Right atrium auricular region (tissue), 2 donors: ENCODE measurements around the gene VASH1. TPM values are rescaled to one million over a fixed set of nuclear protein-coding genes. Genes with fewer than 3 reads are reported as not detected.
"Not testable (repeated sequence)": the region's sequence is repeated elsewhere in the genome, so short reads cannot be mapped to it uniquely, and the experiment has no call there.

Source experiments
- DNase-seq: peaks from one replicate; pipeline ENCODE4 v3.0.0-alpha.2; 2019; ENCODE audit warnings: low spot score
- H3K27ac ChIP-seq, 2 donors: fragments of 200-600 bp; sonication (generic); 1 replicate in 1 of 2; 2 replicates in 1 of 2; pipeline ENCODE4 v1.5.1; 2016 to 2019
- H3K27me3 ChIP-seq, 2 donors: fragments of 200-600 bp; sonication (generic); one replicate each; pipeline versions ENCODE4 v1.5.1 to v1.6.0; 2017 to 2019
- H3K36me3 ChIP-seq: fragments of 200-600 bp; sonication (generic); one replicate; pipeline ENCODE4 v1.5.1; 2016
- H3K4me1 ChIP-seq, 2 donors: fragments of 200-600 bp; sonication (generic); one replicate each; pipeline versions ENCODE4 v1.5.1 to v1.6.0; 2017 to 2019
- H3K4me3 ChIP-seq, 2 donors: fragments of 200-600 bp; sonication (generic); 1 replicate in 1 of 2; 2 replicates in 1 of 2; pipeline ENCODE4 v1.5.1; 2017 to 2019; ENCODE audit warnings: mild to moderate bottlenecking in 1 of 2, moderate library complexity in 1 of 2
- H3K9me3 ChIP-seq, 2 donors: fragments of 200-600 bp; sonication (generic); one replicate each; pipeline ENCODE4 v1.5.1; 2019
- total RNA-seq, 2 donors: library from RNA; depleted of rRNA; stranded (reverse); fragments of >200 nt; gene quantifications; one replicate each; pipeline ENCODE4 v1.1.0, GENCODE V29; 2016
- TF ChIP-seq, protein P1 (sequence below), 2 donors: fragments of 200-600 bp; sonication (generic); IDR thresholded peaks; one replicate each; pipeline ENCODE4 v1.5.1; 2019; ENCODE audit warnings: antibody characterized with exemption in 2 of 2

VASH1 gene
- total RNA-seq, 2 donors from 2014 or later, result 14.3 to 26.1 TPM

DNA sequence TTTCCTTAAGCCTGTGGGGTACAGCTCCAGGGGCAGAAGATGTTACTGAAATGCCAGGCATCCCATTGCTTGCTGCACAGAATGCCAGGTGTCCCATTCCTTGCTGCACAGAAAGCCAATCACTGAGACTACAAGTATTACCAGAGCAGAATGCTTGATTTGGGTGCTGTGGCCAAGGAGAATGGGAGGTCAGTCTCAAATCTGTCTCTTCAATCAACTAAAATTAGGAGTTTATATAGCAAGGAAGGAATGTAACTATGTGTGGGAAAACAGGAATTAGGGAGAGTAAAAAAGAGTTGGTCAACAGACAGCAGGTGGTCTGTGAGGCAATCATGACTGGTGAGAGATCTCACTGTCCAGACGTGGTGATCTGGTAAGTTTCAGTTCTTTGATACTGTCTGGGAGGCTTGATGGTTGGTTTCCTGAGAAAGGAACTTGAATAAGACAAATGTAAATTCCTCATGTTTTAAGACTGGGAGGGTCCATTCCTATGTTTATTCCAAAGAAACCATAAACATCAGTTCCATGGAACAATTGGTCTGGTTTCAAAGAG, 31.2 kb upstream of the VASH1 start:
- DNase-seq, result no peak
- TF ChIP-seq, protein P1, sequence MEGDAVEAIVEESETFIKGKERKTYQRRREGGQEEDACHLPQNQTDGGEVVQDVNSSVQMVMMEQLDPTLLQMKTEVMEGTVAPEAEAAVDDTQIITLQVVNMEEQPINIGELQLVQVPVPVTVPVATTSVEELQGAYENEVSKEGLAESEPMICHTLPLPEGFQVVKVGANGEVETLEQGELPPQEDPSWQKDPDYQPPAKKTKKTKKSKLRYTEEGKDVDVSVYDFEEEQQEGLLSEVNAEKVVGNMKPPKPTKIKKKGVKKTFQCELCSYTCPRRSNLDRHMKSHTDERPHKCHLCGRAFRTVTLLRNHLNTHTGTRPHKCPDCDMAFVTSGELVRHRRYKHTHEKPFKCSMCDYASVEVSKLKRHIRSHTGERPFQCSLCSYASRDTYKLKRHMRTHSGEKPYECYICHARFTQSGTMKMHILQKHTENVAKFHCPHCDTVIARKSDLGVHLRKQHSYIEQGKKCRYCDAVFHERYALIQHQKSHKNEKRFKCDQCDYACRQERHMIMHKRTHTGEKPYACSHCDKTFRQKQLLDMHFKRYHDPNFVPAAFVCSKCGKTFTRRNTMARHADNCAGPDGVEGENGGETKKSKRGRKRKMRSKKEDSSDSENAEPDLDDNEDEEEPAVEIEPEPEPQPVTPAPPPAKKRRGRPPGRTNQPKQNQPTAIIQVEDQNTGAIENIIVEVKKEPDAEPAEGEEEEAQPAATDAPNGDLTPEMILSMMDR (IDR thresholded peaks at IDR 0.05), result no peak
- Histone ChIP-seq H3K4me1 (peaks cover 0 to 8% of the 10 kb centered on the region in 2 donors), H3K27ac (no peak overlapping the region), H3K9me3 (no peaks in the 10 kb centered on the region), H3K36me3 (no peaks in the 10 kb centered on the region), H3K27me3 (no peaks in the 10 kb centered on the region), H3K4me3 (no peak overlapping the region)

- not testable (repeated sequence) for H3K9me3 ChIP-seq, H3K4me1 ChIP-seq, DNase-seq, H3K27me3 ChIP-seq, H3K36me3 ChIP-seq, H3K4me3 ChIP-seq, H3K27ac ChIP-seq
Observed at GRCh38 chr14:76734501-76734900, 26.8 kb upstream of the VASH1 start.

GRCh38 chr14:76736514-76736913, 24.8 kb upstream of the VASH1 start:
- DNase-seq, result no peak
- H3K27me3 ChIP-seq, result no peaks in the 10 kb centered on the region
- H3K9me3 ChIP-seq, result peaks cover 0 to 4% of the 10 kb centered on the region in 2 donors
- H3K27ac ChIP-seq, result no peak overlapping the region
- H3K4me3 ChIP-seq, result no peak overlapping the region
- TF ChIP-seq, protein P1 (IDR thresholded peaks at IDR 0.05), result no peak
- no peaks in the 10 kb centered on the region for H3K36me3 ChIP-seq
- H3K4me1 ChIP-seq, result no peaks in the 10 kb centered on the region

- Histone ChIP-seq H3K9me3 (peaks cover 0 to 4% of the 10 kb centered on the region in 2 donors), H3K4me3 (no peak overlapping the region), H3K27me3 (no peaks in the 10 kb centered on the region), H3K36me3 (peaks cover 7% of the 10 kb centered on the region), H3K4me1 (no peaks in the 10 kb centered on the region), H3K27ac (no peak overlapping the region)
- no peak for DNase-seq
- TF ChIP-seq, protein P1 (IDR thresholded peaks at IDR 0.05), result no peak
Observed at GRCh38 chr14:76741074-76741473, 20.2 kb upstream of the VASH1 start.

GRCh38 chr14:76742185-76742584, 19.1 kb upstream of the VASH1 start:
- TF ChIP-seq, protein P1 (IDR thresholded peaks at IDR 0.05), result no peak
- peaks cover 0 to 4% of the 10 kb centered on the region in 2 donors for H3K9me3 ChIP-seq
- H3K36me3 ChIP-seq, result peaks cover 7% of the 10 kb centered on the region
- H3K4me1 ChIP-seq, result no peaks in the 10 kb centered on the region
- no peaks in the 10 kb centered on the region for H3K27me3 ChIP-seq
- H3K4me3 ChIP-seq, result no peak overlapping the region
- no peak overlapping the region for H3K27ac ChIP-seq
- no peak for DNase-seq

GRCh38 chr14:76742966-76743365, 18.3 kb upstream of the VASH1 start:
- DNase-seq, result no peak
- Histone ChIP-seq H3K27me3 (no peaks in the 10 kb centered on the region), H3K4me1 (no peaks in the 10 kb centered on the region), H3K4me3 (no peak overlapping the region), H3K9me3 (peaks cover 0 to 4% of the 10 kb centered on the region in 2 donors), H3K27ac (no peak overlapping the region), H3K36me3 (peaks cover 7% of the 10 kb centered on the region)
- TF ChIP-seq, protein P1 (IDR thresholded peaks at IDR 0.05), result no peak
